Upper lobe of left lung (tissue), 6 donors: ENCODE measurements around the gene DLG4. TPM values are rescaled to one million over a fixed set of nuclear protein-coding genes. Genes with fewer than 3 reads are reported as not detected.

Experiments
- ATAC-seq, 2 donors: fragments of 200-7000 bp; cut with Tn5 transposase; one replicate each; pipeline ENCODE4 v1.9.1; 2022; ENCODE audit warnings: mild to moderate bottlenecking in 2 of 2, moderate library complexity in 2 of 2; ENCODE audit not compliant: low FRiP score in 2 of 2
- DNase-seq, 2 donors: peaks; one replicate each; pipeline ENCODE4 v3.0.0-alpha.2; 2019 to 2020
- H3K27ac ChIP-seq, 4 donors: fragments of 200-600 bp; sonication (generic); one replicate each; pipeline ENCODE4 v1.5.1; 2016 to 2019
- H3K27me3 ChIP-seq, 4 donors: fragments of 200-600 bp; sonication (generic); one replicate each; pipeline ENCODE4 v1.5.1; 2017 to 2019
- H3K36me3 ChIP-seq, 4 donors: fragments of 200-600 bp; sonication (generic); one replicate each; pipeline ENCODE4 v1.5.1; 2016 to 2019
- H3K4me1 ChIP-seq, 4 donors: fragments of 200-600 bp; sonication (generic); one replicate each; pipeline ENCODE4 v1.5.1; 2018 to 2019
- H3K4me3 ChIP-seq, 4 donors: fragments of 200-600 bp; sonication (generic); one replicate each; pipeline ENCODE4 v1.5.1; 2017 to 2019; ENCODE audit warnings: mild to moderate bottlenecking in 2 of 4, moderate library complexity in 1 of 4
- H3K9me3 ChIP-seq, 4 donors: fragments of 200-600 bp; sonication (generic); one replicate each; pipeline ENCODE4 v1.5.1; 2018 to 2019
- EP300 ChIP-seq, 4 donors: sonication (generic); formaldehyde crosslinking; IDR thresholded peaks; one replicate each; pipeline ENCODE4 v1.5.1; 2017; ENCODE audit warnings: antibody characterized with exemption in 4 of 4, control low read depth in 2 of 4
- POLR2A ChIP-seq, 4 donors: fragments of 450-650 bp; IDR thresholded peaks; one replicate each; pipeline ENCODE4 v1.5.1; 2016 to 2017; ENCODE audit warnings: antibody characterized with exemption in 4 of 4, mild to moderate bottlenecking in 2 of 4
- POLR2AphosphoS5 ChIP-seq, 2 donors: sonication (generic); formaldehyde crosslinking; IDR thresholded peaks; one replicate each; pipeline ENCODE4 v1.5.1; 2017; ENCODE audit warnings: antibody characterized with exemption in 2 of 2
- WGBS, 2 donors: methylation state at CpG; one replicate each; pipeline ENCODE4 v1.1.5; 2017 to 2018; 5-methylcytosine and 5-hydroxymethylcytosine counted together
- total RNA-seq, 6 donors: library from RNA; depleted of rRNA in 4 of 6; stranded (reverse); fragments of >200 nt in 4 of 6; gene quantifications; one replicate each; pipeline versions ENCODE4 v1.1.0 to v1.2.1, GENCODE V29; 2016 to 2021
- TF ChIP-seq, protein P1 (sequence below), 6 experiments: fragments of 450-650 bp in 4 of 6; fragments of 200-600 bp in 2 of 6; sonication (generic) in 2 of 6; IDR thresholded peaks; one replicate each; pipeline ENCODE4 v1.5.1; 2016 to 2019; ENCODE audit warnings: antibody characterized with exemption in 6 of 6
- donor health status: DM: no; HTN: no; CAD: no; lungs with moderate emphysema.
- donor health status: DM: no; HTN: yes; CAD: no; lungs with severe emphysema.

The DLG4 gene
- total RNA-seq, 6 donors from 2014 or later, result 10.5 to 32.5 (median 19.4) TPM

- no peaks in the 10 kb centered on the region for H3K9me3 ChIP-seq
- 1 to 3% methylated on average over 48 to 49 of the region's 49 CpGs for WGBS, 2 donors
- H3K27ac ChIP-seq, result peak overlapping the region; percentile 92 to 100 (median 97)
- peak in 3 of 4 donors; percentile 23 to 83 (median 61) for TF ChIP-seq EP300 (IDR thresholded peaks at IDR 0.05)
- peak in 3 of 4 donors; percentile 57 to 83 (median 74) for TF ChIP-seq POLR2A (IDR thresholded peaks at IDR 0.05)
- TF ChIP-seq, protein P1, sequence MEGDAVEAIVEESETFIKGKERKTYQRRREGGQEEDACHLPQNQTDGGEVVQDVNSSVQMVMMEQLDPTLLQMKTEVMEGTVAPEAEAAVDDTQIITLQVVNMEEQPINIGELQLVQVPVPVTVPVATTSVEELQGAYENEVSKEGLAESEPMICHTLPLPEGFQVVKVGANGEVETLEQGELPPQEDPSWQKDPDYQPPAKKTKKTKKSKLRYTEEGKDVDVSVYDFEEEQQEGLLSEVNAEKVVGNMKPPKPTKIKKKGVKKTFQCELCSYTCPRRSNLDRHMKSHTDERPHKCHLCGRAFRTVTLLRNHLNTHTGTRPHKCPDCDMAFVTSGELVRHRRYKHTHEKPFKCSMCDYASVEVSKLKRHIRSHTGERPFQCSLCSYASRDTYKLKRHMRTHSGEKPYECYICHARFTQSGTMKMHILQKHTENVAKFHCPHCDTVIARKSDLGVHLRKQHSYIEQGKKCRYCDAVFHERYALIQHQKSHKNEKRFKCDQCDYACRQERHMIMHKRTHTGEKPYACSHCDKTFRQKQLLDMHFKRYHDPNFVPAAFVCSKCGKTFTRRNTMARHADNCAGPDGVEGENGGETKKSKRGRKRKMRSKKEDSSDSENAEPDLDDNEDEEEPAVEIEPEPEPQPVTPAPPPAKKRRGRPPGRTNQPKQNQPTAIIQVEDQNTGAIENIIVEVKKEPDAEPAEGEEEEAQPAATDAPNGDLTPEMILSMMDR (IDR thresholded peaks at IDR 0.05), result peak in 3 of 6 experiments; percentile 10 to 39 (median 37)
- TF ChIP-seq POLR2AphosphoS5 (IDR thresholded peaks at IDR 0.05), result peak; percentile 84 to 95
- peaks cover 23 to 30% (median 26%) of the 10 kb centered on the region in 4 donors for H3K4me1 ChIP-seq
- DNase-seq (peak; percentile 94 to 97), ATAC-seq (peak; percentile 83 to 84)
- peaks cover 0 to 46% (median 36%) of the 10 kb centered on the region in 4 donors for H3K36me3 ChIP-seq
- H3K27me3 ChIP-seq, result no peaks in the 10 kb centered on the region
- peak overlapping the region; percentile 44 to 99 (median 80) for H3K4me3 ChIP-seq
These were observed 23.2 kb upstream of the DLG4 start for GRCh38 chr17:7242717-7243452.

GRCh38 chr17:7241783-7242716 is 22.4 kb upstream of the DLG4 start, which contains the start of gene GABARAP:
Gene GABARAP, minus strand, starts transcription at chr17:7242449. Its CDS starts 119 bp downstream, at chr17:7242330.
- Histone ChIP-seq H3K27me3 (no peaks in the 10 kb centered on the region), H3K4me1 (peaks cover 23 to 36% (median 32%) of the 10 kb centered on the region in 4 donors), H3K27ac (peak within 1 kb of the TSS; percentile 92 to 100 (median 97)), H3K36me3 (peaks cover 0 to 45% (median 36%) of the 10 kb centered on the region in 4 donors), H3K4me3 (peak within 1 kb of the TSS; percentile 44 to 99 (median 80)), H3K9me3 (no peaks in the 10 kb centered on the region)
- peak in 1 of 2 donors; percentile 74 for TF ChIP-seq POLR2AphosphoS5 (IDR thresholded peaks at IDR 0.05)
- peak in 3 of 4 donors; percentile 33 to 79 (median 56) for TF ChIP-seq POLR2A (IDR thresholded peaks at IDR 0.05)
- no peak for TF ChIP-seq EP300 (IDR thresholded peaks at IDR 0.05)
- TF ChIP-seq, protein P1 (IDR thresholded peaks at IDR 0.05), result no peak
- ATAC-seq (peak; percentile 76 to 90), DNase-seq (peak; percentile 93 to 96)
- WGBS, 2 donors, result 0% methylated on average over 36 to 52 of the region's 62 CpGs

DNA sequence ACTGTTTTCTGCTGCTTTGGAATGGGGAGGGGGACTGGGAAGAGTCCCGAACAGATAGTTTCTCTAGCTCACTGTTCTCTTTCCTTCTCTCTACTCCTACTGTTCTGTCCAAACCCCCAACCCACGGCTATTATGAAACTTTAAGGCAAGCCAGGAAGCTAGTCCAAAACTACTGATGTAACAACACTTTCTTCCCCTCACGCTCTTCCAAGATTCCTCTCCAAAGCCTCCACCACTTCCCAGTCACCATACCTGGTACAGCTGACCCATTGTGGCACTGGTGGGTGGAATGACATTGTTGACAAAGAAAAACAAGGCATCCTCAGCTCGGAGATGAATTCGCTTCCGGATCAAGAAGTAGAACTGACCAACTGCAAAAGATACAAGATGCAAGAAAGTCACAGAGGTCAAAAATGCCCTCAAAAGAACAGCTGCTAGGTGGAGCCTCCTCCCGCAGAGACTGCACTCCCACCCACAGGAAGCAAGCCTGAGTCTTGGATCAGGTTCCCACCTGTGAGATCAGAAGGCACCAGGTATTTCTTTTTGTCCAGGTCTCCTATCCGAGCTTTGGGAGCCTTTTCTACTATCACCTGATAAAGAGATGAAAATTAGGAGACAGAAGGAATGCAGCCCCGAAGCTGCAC is 21.6 kb upstream of the DLG4 start:
- peak overlapping the region; percentile 92 to 100 (median 97) for H3K27ac ChIP-seq
- 24 to 41% methylated on average over 9 of the region's 9 CpGs for WGBS, 2 donors

GRCh38 chr17:7240375-7240774 is 20.7 kb upstream of the DLG4 start:
- Histone ChIP-seq H3K27me3 (no peaks in the 10 kb centered on the region), H3K27ac (peak overlapping the region; percentile 92 to 100 (median 97)), H3K36me3 (peaks cover 0 to 43% (median 34%) of the 10 kb centered on the region in 4 donors), H3K4me1 (peaks cover 23 to 46% (median 35%) of the 10 kb centered on the region in 4 donors), H3K9me3 (no peaks in the 10 kb centered on the region), H3K4me3 (peak overlapping the region in 2 of 4 donors; percentile 85 to 99)
- 58% methylated on average over 4 of the region's 4 CpGs for WGBS, 2 donors
- no peak for ATAC-seq
- DNase-seq, result no peak
- TF ChIP-seq POLR2AphosphoS5 (IDR thresholded peaks at IDR 0.05) (no peak), POLR2A (IDR thresholded peaks at IDR 0.05) (no peak), EP300 (IDR thresholded peaks at IDR 0.05) (no peak)
- TF ChIP-seq, protein P1 (IDR thresholded peaks at IDR 0.05), result no peak

More for the DNA sequence above, 21.6 kb upstream of the DLG4 start:
- Histone ChIP-seq H3K4me3 (peak overlapping the region; percentile 33 to 99 (median 80)), H3K4me1 (peaks cover 23 to 44% (median 34%) of the 10 kb centered on the region in 4 donors), H3K9me3 (no peaks in the 10 kb centered on the region), H3K36me3 (peaks cover 0 to 43% (median 35%) of the 10 kb centered on the region in 4 donors), H3K27me3 (no peaks in the 10 kb centered on the region)
- DNase-seq (no peak), ATAC-seq (no peak)
- TF ChIP-seq POLR2A (IDR thresholded peaks at IDR 0.05), result no peak
- no peak for TF ChIP-seq EP300 (IDR thresholded peaks at IDR 0.05)
- TF ChIP-seq POLR2AphosphoS5 (IDR thresholded peaks at IDR 0.05), result no peak
- TF ChIP-seq, protein P1 (IDR thresholded peaks at IDR 0.05), result no peak
